ENCODE data around the gene ABAT.

The ABAT gene

DNA sequence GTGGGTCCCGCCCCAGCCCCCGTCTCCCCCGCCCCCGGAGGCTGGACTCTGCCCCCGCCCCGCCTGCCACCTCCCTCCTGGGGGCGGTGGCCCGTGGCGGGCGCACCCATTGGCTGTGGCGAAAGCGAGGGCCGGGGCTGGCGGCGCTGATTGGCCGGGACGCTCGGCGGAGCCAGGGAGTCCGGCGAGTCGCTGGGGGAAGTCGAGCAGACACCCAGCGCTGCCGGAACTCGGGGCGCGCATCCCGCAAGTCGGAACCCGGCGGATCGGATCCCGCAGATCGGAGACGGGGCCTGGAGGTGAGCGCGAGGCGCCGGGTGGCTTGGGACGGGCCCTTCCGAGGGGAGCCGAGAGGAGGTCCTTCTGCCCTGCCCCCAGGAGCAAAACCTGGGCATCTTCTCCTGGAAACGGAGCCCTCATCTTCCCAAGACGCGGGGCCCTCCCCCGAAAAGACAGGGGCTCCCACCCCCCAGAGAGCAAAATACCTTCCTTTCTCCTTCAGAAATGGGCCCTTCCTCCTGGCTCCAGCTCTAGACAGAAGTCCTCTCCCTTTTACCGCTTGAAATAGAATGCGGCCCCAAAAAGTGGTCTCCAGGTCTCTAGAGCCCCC lies at the start of gene ABAT:
Gene ABAT, plus strand, starts transcription at position 205 of the 610 bp plus-strand sequence. CDS start 61,123 bp downstream, outside the sequence.
- peak; percentile 89 to 92 for DNase-seq

DNA sequence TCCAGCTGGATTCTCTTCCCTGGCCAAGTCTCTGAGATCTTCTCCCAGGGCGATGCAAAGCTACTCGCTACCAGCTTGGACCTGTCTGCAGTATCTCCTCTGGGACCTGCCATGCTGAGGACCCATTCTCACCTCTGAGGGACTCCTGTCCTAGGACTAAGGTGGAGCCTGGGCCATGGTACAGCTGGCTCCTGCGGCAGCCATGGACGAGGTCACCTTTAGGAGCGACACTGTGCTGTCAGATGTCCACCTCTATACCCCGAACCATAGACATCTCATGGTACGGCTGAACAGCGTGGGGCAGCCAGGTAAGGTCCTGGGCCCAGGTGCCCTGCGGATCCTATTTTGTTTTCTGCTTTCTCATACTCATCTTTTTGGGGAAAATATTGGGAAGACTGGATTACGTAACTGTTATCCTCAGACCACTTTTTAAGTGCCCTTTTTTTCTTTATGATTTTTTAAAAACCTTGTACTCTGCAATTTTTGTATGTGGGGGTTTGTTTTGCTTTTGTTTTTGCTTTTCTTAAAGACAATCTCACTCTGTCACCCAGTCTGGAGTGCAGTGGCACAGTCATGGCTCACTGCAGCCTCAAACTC lies 48.8 kb upstream of the ABAT start:
- DNase-seq = no peak

DNA sequence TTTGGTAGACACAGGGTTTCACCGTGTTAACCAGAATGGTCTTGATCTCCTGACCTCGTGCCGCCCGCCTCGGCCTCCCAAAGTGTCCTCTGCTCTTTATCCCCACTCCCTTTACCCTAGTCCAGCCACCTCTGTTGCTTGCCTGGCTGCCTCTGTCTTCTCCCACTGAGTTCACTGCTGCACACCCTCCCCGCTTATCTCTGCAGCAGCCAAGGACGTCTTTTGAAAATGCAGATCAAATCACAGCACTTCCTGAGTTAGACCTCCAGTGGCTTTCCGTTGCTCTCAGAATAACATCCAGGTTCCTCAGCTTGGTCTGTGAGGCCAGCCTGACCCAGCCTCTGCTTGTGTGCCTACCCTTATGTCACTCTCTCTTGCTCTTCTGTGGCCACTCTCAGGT lies 47.5 kb upstream of the ABAT start:
- DNase-seq = no peak

DNA sequence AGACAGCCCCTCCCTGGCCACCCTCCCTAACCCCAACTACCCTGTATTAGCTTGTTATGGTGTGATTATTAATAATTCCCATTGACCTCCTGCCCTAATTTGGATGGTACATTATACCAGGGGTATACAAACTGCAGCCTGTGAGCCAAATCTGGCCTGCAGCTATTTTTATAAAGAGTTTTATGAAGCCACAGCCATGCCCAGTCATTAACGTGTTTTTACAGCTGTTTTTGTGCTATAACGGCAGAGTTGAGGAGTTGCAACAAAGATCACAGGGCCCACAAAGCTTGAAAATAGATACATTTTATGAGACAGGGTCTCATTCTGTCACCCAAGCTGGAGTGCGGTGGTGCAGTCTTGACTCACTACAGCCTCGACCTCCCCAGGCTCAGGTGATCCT lies 47.0 kb upstream of the ABAT start:
- DNase-seq = no peak

DNA sequence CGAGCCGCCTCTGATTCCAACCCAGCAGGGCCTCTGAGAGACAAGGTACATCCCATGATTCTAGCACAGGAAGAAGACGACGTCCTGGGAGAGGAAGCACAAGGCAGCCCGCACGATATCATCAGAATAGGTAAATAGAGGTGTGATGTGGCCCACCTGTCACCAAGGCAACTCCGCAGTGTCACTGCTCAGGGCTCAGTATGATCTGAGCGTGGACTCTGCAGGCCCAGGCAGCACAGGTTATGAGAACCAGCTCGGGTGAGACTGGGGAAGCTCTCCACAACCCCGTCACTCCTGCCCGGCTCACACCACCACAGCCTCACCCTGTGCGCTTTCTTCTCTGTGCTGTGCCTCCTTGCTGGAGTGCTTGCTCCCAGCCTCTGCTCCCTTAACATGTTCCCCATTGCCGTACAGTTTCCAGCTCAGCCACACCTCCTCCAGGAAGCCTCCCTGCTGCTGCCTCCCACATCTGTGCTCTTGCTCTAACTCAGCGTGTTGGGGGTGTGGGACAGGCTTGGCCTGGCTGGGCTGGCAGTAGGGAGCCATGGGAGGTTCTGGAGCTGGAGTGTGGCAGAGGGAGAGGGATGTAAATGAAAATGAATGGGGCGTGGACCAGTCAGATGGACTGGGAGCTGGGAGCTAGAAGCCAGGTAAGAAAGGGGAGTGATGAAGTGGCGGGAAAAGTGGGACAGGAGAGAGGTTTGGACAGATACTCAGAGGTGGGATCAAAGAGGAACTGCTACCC lies 45.3 kb upstream of the ABAT start:
- DNase-seq = no peak

DNA sequence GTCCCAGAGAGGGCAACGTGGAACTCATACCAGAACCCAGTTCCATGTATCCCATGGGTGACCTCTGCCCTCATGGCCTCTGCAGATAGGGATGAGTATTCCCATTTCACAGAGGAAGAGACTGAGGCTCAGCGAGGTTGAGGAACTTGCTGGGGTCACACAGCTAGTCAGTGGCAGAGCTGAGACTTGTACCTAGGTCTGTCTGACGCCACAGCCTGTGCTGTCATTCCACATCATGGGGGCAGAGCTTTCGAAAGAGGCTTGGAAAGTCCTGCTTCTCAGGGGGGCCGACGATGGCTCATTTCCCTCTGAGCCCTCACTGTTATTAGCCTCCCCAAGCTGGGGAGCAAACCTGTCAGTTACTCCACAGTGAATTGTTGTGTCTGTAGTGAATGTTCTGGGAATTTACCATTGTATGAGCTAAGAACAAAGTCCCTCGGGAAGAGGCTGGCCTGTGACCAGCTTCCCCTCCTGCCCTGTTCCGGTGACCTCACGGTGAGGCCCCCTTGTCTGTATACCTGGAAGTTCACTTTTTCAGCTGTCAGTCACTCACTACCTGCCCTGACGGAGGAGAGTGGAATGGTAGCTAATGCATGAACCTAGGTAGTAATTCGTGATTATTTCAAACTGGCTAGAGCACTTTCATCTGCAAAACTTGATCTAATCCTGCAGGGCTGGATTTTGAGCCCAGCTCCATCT lies 44.0 kb upstream of the ABAT start:
- DNase-seq = no peak

DNA sequence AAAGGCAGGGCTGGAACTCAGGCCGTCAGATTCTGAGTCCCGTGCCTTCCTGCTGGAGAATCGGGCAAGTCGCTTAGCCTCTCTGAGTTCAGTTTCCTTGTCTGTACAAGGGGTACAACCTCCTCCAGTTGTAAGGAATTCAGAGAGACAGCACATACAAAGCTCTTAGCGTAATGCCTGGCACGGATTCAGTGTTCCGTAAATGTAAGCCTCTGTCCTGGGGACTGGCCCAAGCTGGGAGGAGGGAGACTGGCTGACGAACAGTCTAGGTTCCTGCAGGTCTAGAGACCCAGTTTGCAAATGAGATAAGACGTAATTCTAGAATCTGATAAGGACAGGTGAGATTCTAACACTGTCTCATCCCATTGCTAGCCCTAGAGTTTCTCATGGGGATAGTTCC lies 43.0 kb upstream of the ABAT start:
- no peak for DNase-seq

DNA sequence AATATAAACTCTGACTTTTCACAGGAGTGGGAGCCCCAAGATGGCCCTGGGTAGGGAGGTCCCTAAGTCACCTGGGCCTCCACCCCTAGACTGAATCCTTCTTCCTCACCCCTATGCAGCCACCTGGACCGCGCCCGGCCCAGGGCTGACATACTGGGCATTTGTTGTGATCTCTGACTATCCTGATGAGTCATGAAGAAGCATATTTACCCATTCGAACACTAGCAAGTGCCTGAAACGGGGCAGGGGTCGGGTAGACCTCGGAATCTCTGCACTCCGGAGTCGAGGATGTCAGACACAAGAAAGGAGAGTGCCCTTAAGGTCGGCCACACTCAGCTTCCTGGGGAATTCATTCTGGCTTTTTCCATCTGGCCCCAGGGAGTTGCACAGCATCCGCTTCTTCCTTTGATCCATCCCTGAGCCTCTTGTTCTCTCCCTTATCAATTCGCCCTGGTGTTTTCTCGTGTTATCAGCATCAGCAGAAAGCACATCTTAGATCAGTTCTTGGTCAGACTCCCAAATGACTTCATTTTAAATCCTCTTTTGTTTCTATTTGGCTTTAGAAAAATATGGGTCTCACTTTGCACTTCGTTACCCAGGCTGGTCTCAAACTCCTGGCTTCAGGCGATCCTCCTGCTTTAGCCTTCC lies 42.5 kb upstream of the ABAT start:
- no peak for DNase-seq

DNA sequence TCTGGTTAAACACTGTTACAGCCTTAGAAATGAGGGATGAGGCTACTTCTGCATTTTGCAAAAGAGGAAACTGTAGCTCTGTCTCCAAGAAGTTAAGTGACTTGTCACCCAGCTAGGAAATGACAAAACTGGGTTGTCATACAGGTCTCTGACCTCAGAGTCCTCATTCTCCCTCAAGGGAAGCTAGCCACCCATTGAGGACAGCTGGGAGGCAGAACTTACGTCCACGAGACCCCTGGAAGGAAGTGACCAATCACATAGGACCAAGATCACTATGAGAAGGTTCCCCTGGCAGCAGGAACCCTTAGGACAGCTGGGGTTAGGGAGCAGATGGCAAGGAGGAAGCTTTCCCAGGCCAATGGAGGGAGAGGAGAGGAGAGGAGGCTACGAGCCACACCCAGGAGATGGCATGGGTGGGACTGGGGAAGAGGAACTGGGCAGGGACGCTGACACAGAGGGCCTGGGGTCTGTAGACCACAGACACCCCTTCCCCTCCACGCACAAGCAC lies 41.7 kb upstream of the ABAT start:
- peak; percentile 36 to 73 for DNase-seq

DNA sequence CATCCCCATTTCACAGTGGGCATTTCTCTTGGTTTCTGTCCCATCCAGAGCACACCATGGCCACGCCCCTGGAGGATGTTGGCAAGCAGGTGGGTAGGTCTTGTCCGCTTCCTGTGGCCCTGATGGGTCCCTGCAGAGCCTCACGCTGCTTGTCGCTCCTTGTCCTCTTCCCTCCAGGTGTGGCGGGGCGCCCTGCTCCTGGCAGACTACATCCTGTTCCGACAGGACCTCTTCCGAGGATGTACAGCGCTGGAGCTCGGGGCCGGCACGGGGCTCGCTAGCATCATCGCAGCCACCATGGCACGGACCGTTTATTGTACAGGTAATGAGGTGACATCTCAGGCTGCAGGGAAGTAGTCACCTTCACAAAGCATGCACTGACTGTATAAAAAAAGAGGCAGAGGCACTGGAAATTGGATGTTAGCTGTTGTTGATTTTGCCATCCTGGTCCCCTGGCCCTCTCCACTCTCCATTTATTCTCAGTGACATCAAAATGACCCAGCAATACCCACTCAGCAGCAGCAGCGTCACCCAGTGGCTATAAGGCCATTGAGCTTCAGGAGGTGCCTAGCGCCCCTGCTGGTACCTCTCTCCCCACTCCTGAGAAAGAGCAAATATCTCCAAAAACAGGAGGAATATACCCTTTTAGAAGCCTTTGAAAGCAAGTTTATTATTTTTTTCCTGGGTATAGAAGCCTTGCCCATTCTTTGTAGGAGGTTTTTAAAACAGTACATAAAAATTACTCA lies 39.3 kb upstream of the ABAT start:
- DNase-seq = no peak

DNA sequence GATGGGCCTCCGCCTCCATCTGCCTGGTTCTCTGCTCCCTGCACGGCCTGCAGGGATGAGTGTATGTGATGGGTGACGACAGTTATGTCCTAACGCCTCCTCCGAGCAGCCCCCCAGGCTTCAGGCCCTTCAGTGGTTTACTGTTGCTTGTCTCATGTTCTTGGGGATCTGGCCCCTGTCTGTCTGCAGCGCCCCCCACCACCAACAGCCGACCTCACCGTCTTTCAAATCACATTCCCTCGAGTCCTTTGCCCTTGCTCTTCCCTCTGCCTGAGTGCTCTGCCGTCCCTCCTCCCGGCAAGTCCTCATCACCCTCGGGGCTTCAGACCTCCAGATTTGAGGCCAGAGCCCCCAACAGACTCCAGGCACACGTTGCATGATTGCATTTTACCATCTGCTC lies 34.7 kb upstream of the ABAT start:
- DNase-seq = no peak

DNA sequence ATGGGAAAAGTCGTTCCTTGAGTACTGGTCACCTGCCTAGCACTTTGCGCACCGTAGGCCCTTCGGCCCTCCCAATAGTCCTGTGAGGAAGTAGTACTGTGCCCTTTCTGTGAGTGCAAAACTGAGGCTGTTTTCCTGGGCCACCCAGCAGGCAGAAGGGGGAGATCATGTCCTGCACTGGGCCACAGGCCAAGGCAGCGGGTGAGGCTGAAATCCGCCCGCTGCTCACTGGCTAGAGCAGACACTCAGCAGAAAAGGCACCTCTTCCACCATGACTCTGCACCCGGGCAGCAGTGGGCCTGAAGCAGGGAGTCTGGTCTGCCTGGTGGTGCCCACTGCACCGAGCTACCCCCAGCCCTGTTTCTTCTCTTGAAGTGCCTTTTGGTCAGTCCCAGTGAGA lies 32.7 kb upstream of the ABAT start:
- no peak for DNase-seq

DNA sequence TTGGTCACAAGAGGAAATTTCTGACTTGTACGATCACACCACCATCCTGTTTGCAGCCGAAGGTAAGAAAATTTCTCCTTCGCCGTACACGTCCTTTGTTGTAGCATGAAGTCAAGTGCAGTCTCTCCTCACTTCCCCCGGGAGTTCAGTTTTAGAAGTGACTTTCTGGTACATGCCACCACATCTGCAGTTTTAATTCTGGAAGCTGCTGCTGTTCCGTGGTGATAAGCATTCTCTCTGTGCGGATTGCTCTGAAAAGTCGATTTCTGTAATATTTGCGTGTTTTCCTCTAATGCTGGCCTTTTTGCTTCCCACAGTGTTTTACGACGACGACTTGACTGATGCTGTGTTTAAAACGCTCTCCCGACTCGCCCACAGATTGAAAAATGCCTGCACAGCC lies 32.3 kb upstream of the ABAT start:
- no peak for DNase-seq

DNA sequence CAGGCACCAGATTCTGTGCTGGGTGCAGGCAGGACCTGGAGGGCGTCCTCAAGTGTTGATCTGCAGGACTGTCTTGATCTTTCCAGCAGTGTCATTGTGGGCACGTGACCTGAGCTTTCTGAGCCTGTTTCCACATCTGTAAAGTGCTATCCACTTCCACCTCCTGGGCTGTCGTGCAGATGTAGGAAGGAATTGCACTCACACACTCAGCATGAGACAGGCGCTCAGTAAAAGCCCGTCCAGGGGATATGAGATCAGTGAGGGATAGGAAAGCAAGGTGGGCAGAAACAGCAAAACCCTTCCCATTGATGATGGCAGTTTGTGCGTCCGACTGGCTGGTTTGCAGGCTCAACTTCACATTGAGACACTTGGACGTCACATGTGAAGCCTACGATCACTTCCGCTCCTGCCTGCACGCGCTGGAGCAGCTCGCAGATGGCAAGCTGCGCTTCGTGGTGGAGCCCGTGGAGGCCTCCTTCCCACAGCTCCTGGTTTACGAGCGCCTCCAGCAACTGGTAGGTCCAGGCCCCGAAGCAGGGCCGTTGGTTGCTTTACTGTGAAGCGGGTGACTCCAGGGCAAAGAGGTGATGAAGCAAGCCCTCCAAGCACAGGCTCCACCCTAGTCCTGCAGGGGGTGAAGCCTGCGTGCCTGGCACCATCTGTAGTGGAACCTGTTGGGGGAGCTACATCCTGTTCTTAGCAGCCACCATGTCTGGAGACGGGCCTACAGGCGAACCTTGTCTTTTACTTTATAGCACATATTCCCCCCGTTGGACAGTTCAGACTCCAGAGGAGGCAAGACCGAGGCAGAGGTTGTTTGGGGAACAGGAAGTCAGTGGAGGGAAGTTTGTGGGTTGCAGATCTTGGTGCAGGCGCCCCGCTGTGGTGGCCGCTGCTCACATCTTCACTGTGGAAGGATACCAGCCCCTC lies 29.9 kb upstream of the ABAT start:
- peak; percentile 14 to 46 for DNase-seq

DNA sequence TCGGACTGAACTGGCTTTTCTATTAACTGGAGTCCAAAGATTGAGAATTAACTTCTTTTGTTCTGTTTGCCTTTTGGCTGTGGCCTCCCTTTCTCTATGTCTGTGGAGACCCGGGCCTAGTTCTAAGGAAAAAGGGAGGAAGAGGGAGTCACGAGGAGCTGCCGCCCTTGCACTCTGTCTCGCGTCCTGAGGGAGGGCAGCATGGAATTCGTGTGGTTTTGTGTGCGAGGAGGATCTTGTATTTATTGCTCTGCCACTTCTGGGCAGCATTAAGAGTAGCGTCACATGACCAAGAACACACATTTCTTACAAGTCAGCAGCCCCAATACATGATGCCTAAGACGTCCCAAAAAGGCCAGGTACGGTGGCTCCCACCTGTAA lies 29.3 kb upstream of the ABAT start:
- no peak for DNase-seq

DNA sequence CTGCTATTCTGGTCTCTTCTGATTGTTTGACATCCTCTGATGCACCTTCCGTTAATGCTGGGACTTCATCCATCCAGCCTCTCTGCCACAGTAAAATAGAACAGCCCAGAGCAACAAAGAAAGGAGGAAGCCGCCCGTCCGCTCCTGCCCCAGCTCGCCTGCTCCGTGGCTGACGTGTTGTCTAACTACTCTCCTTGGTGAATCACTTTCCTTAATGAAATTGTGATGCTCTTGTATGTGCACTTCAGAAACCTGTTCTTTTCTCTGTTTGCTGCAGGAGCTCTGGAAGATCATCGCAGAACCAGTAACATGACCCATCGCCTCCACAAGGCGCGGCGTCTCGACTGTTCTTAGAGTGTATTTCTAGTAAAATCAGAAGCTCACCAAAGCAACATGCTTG lies 28.6 kb upstream of the ABAT start:
- no peak for DNase-seq

DNA sequence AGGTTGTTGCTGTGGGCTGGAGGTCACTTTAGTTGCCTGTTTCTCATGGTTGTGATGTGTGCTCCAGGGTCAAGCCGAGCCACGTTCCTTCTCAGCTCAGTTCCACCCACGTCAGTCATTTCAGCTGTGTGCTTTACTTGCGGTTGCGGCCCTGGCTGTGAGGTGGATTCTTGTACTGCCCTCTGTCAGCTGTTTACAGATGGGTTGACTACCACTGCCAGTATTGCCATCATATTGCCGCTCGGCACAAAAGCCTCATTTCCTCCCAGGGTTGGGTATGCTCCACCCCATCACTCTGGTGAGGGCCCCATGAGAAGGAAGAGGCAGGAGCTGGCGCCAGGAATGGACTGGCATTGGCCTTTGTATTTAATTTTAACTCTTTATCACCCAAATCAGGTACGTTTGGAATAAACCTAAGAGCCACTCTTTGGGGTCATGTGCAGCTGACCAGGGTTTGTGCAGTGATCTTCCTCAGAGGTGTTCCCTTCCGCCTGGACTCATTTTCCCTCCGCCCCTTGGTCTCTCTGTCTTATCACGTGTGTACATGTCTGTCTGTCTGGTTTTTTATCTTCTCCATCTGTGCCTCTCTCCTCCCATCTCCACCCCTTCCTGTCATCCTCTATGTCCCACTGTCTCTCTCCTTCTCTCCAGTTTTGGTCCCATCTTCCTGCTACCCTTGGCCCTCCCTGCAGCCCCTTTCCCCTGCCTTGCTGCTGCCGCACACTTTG lies 27.9 kb upstream of the ABAT start:
- DNase-seq = no peak

DNA sequence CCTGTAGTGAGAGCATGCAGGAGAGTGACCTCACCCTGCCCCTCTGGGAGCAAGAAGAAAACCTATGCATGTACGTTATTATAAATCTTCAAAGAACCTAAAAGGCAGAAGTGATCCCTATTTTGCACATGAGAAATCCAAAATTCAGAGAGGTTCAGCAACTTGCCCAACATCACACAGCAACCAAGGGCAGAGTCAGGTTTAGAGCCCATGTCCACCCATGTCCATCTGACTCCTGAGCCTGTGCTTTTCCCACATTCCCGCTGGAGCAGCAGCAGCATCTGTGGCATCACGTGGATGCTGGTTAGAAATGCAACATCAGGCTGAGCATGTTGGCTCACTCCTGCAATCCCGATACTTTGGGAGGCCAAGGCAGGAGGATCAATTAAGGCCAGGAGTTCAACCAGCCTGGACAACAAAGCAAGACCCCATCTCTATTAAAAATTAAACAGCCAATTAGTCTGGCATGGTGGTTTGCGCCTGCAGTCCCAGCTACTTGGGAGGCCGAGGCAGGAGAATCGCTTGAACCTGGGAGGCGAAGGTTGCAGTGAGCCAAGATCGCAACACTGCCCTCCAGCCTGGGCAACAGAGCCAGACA lies 26.6 kb upstream of the ABAT start:
- no peak for DNase-seq

DNA sequence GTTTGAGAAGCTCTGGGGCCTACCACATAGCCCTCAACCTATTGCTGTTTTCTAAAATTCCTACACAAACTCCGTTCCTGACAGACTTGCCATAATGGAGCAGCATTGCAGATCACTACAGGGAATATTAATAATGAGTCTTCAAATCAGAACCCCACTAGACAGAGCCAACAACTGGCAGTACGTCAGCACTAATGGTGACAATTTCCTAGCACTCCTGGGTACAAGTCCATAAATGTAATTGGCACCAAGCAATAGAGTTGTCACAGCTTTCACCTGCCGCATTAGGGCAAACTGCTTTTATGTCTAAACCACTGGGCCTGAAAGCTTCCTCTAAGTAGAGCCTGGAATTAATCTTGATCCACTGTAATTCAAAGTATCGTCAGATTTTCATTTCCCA lies 25.5 kb upstream of the ABAT start:
- DNase-seq = no peak
